GM13977 (cell line): Measurements from ENCODE around the gene MCEE.

Source experiments
- DNase-seq: peaks from one replicate; pipeline ENCODE4 v3.0.0; 2012; ENCODE audit warnings: low spot score
- in situ Hi-C: fragments of 300-500 bp; cut with MboI; formaldehyde crosslinking; loops from one replicate; pipeline ENCODE4 v1.12.0; 2022; ENCODE audit warnings: low sequenced_read_pairs, low pct_unique_long_range_greater_than_20kb, mixed read lengths, inconsistent platforms; ENCODE audit not compliant: unreplicated experiment
- TF ChIP-seq, protein P1 (sequence below): IDR thresholded peaks from 2 replicates; pipeline ENCODE4 v1.5.1; 2012; ENCODE audit warnings: mild to moderate bottlenecking, control low read depth; ENCODE audit not compliant: insufficient read depth; ENCODE audit errors: extremely low read depth, missing control alignments

Gene MCEE

GRCh38 chr2:71155846-71156245 lies 25.8 kb upstream of the MCEE start:
- in situ Hi-C loops, result loop anchor here (25.0 kb wide), 1 partner anchor 331 kb away; no protein-coding TSS in a partner anchor
- TF ChIP-seq, protein P1, sequence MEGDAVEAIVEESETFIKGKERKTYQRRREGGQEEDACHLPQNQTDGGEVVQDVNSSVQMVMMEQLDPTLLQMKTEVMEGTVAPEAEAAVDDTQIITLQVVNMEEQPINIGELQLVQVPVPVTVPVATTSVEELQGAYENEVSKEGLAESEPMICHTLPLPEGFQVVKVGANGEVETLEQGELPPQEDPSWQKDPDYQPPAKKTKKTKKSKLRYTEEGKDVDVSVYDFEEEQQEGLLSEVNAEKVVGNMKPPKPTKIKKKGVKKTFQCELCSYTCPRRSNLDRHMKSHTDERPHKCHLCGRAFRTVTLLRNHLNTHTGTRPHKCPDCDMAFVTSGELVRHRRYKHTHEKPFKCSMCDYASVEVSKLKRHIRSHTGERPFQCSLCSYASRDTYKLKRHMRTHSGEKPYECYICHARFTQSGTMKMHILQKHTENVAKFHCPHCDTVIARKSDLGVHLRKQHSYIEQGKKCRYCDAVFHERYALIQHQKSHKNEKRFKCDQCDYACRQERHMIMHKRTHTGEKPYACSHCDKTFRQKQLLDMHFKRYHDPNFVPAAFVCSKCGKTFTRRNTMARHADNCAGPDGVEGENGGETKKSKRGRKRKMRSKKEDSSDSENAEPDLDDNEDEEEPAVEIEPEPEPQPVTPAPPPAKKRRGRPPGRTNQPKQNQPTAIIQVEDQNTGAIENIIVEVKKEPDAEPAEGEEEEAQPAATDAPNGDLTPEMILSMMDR, result no peak
- DNase-seq, result no peak

DNA sequence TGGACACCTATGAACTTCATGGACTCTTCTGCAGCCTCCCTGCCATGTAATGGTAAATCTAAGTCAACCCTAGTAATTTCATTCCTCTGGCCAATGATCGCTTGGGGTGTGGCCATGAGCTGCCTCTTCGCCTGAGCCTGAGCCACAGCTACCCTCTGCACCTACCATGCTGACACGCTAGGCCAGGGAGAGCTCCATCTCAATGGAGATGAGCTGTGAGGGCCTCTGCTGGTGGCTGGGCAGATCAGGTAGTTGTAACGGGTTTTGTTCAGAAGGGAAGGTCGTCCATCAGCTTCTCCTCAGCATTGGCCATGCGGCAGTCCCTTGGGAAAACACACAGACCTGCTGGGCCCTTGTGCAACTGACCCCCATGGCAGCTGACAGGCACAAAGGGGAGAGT lies 24.8 kb upstream of the MCEE start:
- in situ Hi-C loops, result loop anchor here (25.0 kb wide), 1 partner anchor 333 kb away; no protein-coding TSS in a partner anchor
- TF ChIP-seq, protein P1, result peak; percentile 63
- DNase-seq, result peak; percentile 53

DNA sequence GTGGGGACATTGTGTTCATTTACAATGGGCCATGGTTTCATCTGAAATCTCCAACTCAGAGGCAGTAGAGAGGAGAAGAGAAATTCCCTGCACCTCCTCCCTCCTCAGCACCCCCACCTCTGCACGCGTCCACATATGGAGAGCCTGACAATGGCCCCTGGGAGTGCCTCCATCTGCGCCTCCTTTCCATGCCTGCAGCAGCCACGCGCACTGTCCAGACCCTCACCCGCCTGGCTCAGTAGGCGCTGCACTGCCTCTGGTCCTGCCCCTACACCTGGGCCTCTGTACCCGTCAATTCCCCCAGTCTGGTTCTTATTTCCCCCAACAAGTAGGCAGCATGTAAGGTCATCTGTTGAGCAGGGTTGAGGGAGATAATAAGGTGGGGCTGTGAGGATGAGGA lies 24.2 kb upstream of the MCEE start:
- TF ChIP-seq, protein P1, result no peak
- no peak for DNase-seq
- in situ Hi-C loops, result loop anchor here (25.0 kb wide), 1 partner anchor 333 kb away; no protein-coding TSS in a partner anchor

DNA sequence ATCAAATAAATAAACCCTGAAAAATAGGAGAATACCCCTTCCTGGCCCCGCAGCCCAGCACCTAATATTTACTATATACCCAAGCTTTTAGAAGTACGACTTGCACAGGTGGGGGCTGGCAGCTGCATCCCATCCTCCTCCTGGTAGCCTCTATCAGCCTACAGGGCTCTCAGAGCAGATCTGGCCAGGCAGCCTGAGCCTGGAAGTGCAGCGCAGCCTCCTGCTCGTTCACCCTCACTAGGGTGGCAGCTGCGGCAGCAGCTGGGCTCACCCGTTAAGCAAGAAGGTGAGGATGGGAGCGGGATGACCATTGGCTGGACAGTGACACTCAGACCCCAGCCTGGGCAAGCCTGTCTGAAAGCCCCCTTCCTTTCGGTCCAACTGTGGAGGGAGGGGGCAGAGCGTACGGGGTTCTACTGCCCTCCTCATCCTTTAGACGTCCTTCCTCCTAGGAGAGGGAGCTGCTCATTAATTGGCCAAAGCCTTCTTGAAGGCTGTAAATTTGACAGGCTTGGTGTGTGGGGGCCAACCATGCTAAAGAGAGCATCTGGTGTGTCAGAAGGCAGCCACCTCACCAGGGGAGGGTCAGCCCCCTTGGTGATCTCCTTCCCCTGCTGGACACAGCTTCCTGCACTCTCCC lies 23.7 kb upstream of the MCEE start:
- TF ChIP-seq, protein P1, result no peak
- in situ Hi-C loops, result loop anchor here (25.0 kb wide), 1 partner anchor 334 kb away; no protein-coding TSS in a partner anchor
- no peak for DNase-seq

DNA sequence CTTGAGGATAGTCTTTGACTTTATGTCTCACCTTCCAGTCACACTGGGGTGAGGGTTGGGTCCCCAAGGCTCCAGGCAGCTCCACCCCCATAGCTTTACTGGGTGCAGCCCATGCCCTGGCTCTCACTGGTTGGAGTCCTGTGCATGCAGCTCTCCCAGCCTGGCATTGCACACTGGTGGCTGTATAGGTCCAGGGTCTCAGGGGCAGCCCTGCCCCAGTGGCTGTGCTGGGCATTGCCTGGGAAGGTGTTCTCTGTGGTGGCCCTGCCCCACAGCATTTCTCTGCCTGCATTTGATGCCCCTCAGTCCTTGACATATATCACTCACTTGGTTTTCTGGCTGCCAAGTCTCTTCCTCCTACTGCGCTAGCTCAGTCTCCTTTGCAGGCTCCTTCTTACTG lies 21.6 kb upstream of the MCEE start:
- in situ Hi-C loops, result loop anchor here (25.0 kb wide), 1 partner anchor 336 kb away; no protein-coding TSS in a partner anchor
- TF ChIP-seq, protein P1, result no peak
- no peak for DNase-seq

DNA sequence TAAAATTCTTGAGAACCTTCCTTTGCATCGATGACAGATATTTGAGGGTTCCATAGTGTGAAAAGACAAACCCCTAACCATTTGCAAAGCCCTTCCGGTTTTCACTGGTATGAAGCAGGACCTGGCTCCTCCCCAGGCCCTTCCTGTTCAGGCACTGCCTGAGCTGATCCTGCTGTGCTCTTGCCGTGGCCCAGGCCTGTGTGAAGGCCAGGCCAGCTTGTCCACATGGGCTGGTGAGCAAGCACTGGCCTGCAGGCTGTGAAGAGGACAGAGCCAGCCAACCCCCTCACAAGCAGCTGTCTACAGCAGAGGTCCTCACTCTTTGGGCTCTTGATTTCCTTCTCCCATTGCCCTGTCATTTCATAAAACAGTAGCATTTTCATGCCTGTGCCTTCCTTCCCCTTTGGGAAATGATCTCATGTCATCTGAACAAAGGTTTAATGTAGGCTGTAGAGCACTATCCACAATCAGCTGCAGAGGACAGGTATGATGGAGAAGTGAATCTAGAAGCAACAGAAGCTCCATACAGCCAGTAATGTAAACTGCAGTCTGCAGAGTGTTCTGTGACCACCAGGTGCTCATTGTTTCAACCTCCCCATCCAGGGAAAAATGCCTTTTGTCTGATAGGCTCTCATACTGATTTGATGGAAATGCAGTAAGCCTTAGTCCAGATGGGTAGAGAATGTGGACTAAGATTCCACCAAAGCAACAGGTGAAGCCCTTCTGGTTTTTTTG lies 20.2 kb upstream of the MCEE start:
- in situ Hi-C loops, result loop anchor here (25.0 kb wide), 1 partner anchor 337 kb away; no protein-coding TSS in a partner anchor
- no peak for DNase-seq
- TF ChIP-seq, protein P1, result no peak
